ENCODE results near the gene SMG9. TPM values are rescaled to one million over a fixed set of nuclear protein-coding genes. Genes with fewer than 3 reads are reported as not detected.

Gene SMG9
- total RNA-seq, 1 experiment from 2014 or later = 49.9 TPM

- peaks cover 3% of the 10 kb centered on the region for H3K36me3 ChIP-seq (ENCODE audit: control insufficient read depth, insufficient read depth, low read length)
- in situ Hi-C loops (cut with HindIII; ENCODE audit: low pct_unique_long_range_greater_than_20kb, low sequenced_read_pairs) (no loop called here), intact Hi-C loops (cut with micrococcal nuclease; ENCODE audit: unreplicated experiment) (no loop called here)
- H3K9me3 ChIP-seq (ENCODE audit: control insufficient read depth, insufficient read depth, low read depth, low read length) = no peaks in the 10 kb centered on the region
- no peak overlapping the region for H3K27ac ChIP-seq (ENCODE audit: low read length)
- no peak overlapping the region for H3K4me3 ChIP-seq (ENCODE audit: low read depth in 2 of 2, low read length in 2 of 2)
- ATAC-seq (no peak), DNase-seq (ENCODE audit: low read depth, low spot score) (no peak)
- ChIA-PET POLR2A (no interaction called here), CTCF (no interaction called here)
- TF ChIP-seq CTCF (IDR thresholded peaks at IDR 0.05) (no peak), TCF7L2 (IDR thresholded peaks at IDR 0.05; ENCODE audit: low read depth, low read length) (no peak), REST (IDR thresholded peaks at IDR 0.05; ENCODE audit: insufficient read depth in 1 of 2, low read depth in 2 of 2, low read length in 1 of 2) (no peak), SIN3A (IDR thresholded peaks at IDR 0.05; ENCODE audit: borderline replicate concordance, insufficient read depth, low read depth, low read length) (no peak), POLR2AphosphoS5 (IDR thresholded peaks at IDR 0.05; ENCODE audit: low read depth, low read length) (no peak)
- peaks cover 13% of the 10 kb centered on the region for H3K4me1 ChIP-seq (ENCODE audit: control insufficient read depth, insufficient read depth, low read length)
- BruUV-seq (replicated peaks) = no TSS peak
- H3K27me3 ChIP-seq (ENCODE audit: control insufficient read depth, insufficient read depth, low read length) = no peaks in the 10 kb centered on the region
Measured at GRCh38 chr19:43751466-43752220, 3.1 kb downstream of the SMG9 start.

DNA sequence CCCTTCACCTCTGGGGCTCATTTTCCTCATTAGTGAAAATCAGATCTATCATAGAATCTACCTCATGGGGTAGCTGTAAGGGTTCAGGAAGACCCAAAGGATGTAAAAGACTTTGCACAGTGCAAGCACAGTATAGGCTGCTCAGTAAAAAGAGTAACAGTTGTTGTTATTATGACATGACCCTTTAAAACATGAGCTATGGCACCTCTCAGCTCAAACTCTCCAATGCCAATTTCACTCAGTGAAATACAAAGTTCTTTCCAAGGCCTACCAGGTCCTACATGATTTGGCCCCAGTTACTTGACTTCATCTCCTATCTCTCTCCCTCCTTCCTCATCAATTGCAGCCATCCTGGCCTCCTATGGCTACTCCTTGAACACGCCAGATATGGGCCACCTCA lies 4.9 kb downstream of the SMG9 start:
- no peak overlapping the region for H3K4me3 ChIP-seq (ENCODE audit: low read depth in 2 of 2, low read length in 2 of 2)
- H3K4me1 ChIP-seq (ENCODE audit: control insufficient read depth, insufficient read depth, low read length) = peaks cover 6% of the 10 kb centered on the region
- H3K27ac ChIP-seq (ENCODE audit: low read length) = no peak overlapping the region
- peaks cover 10% of the 10 kb centered on the region for H3K36me3 ChIP-seq (ENCODE audit: control insufficient read depth, insufficient read depth, low read length)
- TF ChIP-seq POLR2AphosphoS5 (IDR thresholded peaks at IDR 0.05; ENCODE audit: low read depth, low read length) (no peak), TCF7L2 (IDR thresholded peaks at IDR 0.05; ENCODE audit: low read depth, low read length) (no peak), CTCF (IDR thresholded peaks at IDR 0.05) (no peak), REST (IDR thresholded peaks at IDR 0.05; ENCODE audit: insufficient read depth in 1 of 2, low read depth in 2 of 2, low read length in 1 of 2) (no peak), SIN3A (IDR thresholded peaks at IDR 0.05; ENCODE audit: borderline replicate concordance, insufficient read depth, low read depth, low read length) (no peak)
- POLR2A ChIA-PET = interaction anchor here (0.5 kb wide), 1 partner anchor 80 kb away, joined by 3 read pairs; the partner anchor contains the start of gene PLAUR
- intact Hi-C loops (cut with micrococcal nuclease; ENCODE audit: unreplicated experiment) (no loop called here), in situ Hi-C loops (cut with HindIII; ENCODE audit: low pct_unique_long_range_greater_than_20kb, low sequenced_read_pairs) (no loop called here)
- no peak for DNase-seq (ENCODE audit: low read depth, low spot score)
- CTCF ChIA-PET = no interaction called here
- no TSS peak for BruUV-seq (replicated peaks)
- H3K9me3 ChIP-seq (ENCODE audit: control insufficient read depth, insufficient read depth, low read depth, low read length) = no peaks in the 10 kb centered on the region
- H3K27me3 ChIP-seq (ENCODE audit: control insufficient read depth, insufficient read depth, low read length) = no peaks in the 10 kb centered on the region
- no peak for ATAC-seq
